NK-92 (cell line): ENCODE measurements around the gene RPS24.
"Not testable (repeated sequence)": the region's sequence is repeated elsewhere in the genome, so short reads cannot be mapped to it uniquely, and the experiment has no call there.

Experiments
- DNase-seq: peaks from one replicate; lab custom pipeline; 2025; ENCODE audit not compliant: unreplicated experiment; lab: John Stamatoyannopoulos, UW

RPS24 gene

DNA sequence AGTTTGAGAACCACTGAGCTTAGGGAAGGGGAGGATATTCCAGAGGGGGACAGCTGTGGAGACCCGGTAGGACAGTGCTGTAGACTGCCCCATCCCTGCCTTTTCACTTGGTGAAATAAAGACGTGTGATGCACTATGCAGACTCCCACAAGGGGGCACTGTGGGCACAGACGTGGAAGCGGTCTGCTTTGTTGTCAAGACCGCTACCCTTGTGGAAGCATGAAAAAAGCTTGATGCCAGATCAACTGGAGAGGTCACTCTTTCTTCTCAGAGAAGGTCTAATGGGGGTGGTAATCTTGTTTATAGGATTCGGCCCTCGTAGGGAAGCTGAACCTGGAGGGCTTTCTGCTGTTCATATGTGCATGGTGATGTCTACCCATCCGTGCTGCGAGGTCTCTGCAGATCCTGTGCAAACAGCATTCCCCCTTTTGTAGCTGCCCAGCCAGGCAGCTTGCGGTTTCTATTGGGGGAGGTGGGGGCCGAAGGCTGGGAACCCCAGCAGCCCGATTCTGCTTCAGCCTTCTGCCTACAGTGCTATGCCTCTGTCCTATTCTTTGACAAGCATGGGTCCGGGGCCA, 13.7 kb downstream of the RPS24 start:
- no peak for DNase-seq

DNA sequence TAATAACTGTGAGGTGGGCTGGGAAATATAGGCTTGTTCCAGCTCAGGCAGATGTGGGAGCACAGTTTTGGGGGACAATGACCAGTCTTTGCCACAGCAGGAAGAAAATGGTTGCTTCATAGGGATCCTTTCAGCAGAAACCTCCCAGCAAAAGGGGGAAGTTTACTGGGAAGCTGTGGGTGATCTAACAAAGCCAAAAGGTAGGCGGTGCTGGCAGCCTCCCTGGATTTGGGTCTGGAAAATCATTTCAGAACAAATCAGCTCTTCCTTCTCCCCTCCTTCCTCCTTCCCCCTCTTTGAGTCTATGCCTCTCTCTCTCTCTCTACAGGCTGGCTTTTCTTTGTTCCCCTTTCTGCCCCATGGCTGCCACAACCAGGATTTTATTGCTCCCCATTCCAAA, 16.2 kb downstream of the RPS24 start:
- no peak for DNase-seq

DNA sequence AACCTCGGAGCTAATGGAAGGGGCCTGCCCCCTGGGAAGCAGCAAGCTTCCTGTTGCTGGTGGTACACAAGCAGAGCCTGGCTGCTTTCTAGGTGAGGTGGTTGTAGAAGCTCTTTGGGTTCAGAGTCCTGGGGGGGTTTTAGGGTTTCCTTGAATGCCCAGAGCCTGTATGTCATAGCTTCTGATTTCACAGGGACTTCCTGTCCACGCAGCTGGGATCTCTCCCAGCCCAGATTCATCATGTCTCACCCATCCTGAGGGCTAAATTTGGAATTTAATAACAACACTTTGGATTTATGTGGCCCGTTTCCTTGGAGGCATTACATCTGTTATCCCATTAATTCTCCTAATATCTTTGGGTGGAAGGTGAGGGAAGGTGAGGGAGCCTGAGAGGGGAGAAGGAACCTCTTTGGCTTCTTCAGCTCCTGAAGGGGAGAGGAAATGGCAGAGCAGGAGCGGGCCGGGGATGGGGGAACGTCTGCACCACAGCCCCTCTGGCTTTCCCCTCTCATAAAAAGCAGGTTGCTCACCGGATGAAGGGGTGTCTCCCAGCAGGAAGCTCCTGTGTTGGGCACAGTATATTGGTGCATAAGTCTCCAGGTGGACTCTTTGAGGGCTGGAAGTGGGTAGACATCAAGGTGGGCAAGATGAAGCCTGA, 19.7 kb downstream of the RPS24 start:
- no peak for DNase-seq

DNA sequence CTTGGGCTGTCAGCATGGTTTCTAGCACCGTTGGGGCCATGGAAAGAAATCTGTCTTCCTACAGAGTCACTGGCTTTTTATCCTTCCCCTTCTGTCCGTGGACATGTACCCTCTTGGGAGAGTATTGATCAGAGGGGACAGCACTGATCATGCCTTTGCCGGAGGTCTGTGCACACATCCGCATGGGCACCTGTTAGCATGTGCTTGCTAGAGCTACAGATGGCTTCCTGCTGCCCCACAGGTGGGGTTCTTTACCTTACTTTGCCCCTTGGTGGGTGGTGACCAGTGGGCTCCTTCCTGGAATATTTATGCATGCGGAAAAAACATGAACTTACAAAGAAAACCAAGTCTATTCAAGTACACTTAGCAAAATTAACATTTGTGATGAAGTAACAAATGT, 24.9 kb downstream of the RPS24 start:
- DNase-seq: no peak

DNA sequence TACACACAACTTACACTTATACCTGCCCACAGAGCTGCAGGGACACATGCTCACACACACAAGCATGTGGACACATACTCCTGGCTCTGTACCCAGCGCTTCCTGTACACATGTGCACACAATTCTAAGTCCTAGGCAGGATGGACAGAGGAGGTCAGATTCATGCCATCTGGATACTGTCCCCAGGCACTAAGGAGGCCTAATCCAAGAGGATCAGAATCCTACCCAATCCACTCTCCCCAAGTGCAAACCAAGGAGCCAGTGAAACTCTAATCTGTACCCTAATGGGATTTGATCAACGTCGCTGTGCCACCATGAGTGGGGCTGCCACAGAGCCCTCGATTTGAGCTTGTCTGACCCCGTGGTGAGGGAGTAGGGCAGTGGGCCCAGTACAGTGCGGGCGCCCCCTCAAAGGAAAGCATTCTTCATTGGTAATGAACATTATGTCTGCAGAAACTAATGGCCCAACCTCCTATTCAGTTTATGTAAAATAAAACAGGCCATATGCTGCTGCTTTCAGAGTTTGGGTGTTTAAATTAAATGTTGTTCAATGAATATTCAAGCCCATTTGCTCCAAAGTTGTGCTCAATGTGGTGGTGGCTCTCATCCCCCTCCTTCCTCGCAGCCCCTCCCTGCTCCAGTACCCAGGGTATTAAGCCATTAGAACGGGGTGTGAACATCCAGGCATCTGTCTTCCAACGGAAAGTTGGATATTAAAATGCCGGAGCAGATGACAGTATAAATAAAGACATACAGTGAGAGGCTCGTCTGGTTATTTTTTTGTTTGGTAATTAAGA, 26.4 kb downstream of the RPS24 start:
- no peak for DNase-seq

DNA sequence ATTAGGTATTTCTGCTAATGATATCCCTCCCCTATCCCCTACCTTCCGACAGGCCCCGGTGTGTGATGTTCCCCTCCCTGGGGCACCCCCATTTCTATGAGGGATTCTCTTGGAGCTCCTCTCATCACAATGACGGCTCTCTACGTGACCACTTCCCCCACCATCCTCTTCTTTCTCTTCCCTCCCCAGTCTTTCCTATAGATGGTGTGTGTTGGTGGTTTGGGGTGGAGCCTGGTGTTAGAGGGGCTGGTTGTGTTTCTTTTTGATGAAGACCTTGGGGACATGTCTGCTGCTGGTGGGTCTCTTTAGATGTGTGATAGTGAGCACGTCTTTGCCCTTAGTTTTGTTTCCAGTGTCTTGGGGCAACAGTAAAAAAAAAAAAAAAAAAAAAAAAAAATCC, 28.6 kb downstream of the RPS24 start:
- DNase-seq: no peak

DNA sequence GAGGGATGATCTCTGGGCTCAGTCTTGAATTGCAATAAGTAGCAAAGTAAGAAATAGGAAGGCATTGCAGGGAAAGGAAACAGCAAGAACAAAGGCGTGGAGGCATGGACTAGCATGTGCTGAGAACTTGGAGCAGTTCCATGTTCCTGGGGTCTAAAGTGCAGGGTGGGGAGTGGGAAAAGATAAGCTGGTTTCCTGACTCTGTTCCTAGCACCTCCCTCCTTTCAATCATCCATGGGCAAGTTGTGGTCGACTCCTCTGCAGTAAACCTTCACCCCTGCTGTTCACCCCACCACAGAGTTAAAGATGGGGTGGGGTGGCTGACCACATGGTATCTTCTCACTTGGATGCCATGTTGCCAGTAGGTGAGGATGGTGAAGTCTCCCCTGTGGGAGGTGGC, 29.6 kb downstream of the RPS24 start:
- DNase-seq: no peak

DNA sequence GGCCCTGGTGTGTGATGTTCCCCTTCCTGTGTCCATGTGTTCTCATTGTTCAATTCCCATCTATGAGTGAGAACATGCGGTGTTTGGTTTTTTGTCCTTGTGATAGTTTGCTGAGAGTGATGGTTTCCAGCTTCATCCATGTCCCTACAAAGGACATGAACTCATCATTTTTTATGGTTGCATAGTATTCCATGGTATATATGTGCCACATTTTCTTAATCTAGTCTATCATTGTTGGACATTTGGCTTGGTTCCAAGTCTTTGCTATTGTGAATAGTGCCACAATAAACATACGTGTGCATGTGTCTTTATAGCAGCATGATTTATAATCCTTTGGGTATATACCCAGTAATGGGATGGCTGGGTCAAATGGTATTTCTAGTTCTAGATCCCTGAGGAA, 31.3 kb downstream of the RPS24 start:
- not testable (repeated sequence) for DNase-seq

DNA sequence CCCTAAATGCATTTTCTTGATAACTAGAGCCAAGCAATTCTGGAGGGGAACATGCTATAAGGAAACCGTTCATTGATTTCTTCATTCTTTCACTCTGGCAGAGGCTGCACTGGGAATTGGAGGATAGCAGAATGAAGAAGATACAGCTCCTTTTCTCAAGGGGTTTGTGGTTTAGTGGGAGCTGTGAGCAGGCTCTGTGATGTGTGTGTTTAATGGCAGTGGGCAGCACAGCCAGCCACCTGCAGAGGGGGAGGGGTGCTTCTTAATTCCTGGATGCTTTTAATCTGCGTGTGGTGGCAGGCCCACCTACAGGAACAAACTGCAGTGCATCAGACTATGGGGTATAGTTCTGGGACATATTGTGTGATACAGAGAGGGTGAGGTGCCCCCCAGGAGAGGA, 31.9 kb downstream of the RPS24 start:
- DNase-seq: no peak

DNA sequence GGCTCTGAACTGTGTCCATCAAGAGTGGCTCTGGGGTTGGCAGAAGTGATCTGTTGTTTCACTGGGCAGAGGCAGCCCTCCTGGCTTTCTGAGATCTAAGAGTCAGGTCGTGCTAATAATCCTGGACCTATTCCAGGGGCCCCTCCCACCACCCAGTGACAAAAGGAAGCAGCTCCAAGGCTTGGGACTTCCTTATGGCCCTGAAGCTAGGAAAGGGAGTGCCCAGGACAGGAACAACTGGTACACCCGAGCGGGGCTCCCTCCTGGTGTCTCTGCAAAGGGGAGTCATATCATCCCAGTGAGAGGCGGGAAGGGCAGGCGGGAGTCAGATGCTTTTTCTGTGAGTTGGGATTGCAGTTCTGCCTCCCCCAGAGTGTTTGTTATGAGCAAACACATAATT, 32.3 kb downstream of the RPS24 start:
- no peak for DNase-seq

DNA sequence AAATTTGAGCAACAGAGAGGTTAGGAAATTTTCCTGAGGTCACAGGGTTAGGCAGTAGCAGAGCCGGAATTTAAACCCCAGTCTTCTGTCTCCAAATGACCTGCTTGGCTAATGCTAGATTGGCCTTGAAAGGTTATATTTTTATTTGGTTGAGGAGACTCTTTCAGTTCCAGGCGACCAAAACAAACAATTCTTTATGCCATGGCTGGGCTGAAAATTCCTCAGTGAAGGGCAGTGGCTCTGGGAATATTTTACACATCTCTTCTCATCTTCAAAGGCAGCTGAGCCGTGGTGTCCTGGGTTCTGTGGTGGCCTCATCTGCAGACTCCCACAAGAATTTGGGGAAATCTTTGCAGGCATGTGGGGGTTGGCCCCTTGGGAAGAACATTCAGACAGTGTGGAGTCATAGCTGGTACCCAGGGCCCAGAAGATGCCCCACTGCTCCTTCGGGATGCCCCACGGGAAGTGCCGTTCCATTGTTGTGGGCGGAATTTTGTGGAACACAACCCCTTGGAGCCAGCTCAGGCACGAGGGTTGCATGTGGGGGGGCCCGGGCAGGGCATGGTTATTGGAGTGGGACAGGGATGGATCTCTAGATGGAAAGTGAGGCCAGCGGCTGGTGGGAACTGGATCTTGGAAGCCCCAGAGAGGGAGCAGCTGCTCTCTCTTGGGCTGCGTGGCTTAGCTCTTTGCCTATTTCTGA, 33.2 kb downstream of the RPS24 start:
- DNase-seq: no peak

DNA sequence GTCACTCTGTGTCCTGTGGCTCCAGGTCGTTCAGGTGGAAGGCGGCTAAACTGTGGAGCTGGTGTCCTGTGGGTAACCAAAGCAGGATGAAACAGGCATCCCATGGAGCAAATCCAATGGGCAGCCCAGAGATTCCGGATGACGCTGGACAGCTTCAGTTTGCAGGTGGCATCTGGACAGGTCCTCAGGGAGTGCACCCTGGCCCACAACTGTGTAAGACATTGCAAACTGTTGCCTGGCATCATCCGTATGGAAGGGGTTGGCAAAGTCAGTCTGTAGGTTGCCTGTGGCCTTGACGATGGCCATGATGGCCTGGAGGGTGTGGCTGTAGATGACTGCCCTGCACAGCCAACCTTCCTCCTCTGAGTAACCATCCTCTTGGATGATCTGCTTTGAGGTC, 35.5 kb downstream of the RPS24 start:
- DNase-seq: no peak

DNA sequence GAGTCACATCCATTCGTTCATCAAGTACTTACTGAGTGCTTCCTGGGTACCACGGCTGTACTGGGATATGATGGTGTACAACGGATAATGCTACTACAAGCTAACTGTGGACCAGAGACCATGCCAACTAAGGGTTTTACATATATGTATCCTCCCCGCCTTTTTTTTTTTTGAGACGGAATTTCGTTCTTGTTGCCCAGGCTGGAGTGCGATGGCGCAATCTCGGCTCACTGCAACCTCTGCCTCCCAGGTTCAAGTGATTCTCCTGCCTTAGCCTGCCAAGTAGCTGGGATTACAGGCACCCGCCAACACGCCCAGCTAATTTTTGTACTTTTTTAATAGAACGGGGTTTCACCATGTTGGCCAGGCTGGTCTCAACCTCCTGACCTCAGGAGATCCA, 36.4 kb downstream of the RPS24 start:
- DNase-seq: not testable (repeated sequence)

DNA sequence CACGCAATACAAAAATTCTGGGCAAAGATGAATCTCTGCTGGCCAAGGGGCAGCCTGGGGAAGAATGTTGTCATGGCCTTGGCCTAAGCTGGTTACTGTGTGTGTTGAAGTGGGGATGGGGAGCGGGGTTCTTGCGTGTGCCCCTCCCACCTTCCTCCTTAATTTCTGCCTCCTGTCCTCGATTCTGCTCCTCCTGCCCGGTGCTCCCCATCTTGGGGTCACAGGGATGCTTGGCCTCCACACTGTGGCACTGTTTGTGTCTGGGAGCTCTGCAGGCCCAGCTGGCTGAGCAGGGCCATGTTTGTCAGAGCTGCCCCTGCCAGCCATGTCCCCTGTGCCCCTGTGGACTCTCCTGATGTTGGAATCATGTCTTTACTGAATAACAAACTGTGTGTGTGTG, 37.1 kb downstream of the RPS24 start:
- DNase-seq: no peak

DNA sequence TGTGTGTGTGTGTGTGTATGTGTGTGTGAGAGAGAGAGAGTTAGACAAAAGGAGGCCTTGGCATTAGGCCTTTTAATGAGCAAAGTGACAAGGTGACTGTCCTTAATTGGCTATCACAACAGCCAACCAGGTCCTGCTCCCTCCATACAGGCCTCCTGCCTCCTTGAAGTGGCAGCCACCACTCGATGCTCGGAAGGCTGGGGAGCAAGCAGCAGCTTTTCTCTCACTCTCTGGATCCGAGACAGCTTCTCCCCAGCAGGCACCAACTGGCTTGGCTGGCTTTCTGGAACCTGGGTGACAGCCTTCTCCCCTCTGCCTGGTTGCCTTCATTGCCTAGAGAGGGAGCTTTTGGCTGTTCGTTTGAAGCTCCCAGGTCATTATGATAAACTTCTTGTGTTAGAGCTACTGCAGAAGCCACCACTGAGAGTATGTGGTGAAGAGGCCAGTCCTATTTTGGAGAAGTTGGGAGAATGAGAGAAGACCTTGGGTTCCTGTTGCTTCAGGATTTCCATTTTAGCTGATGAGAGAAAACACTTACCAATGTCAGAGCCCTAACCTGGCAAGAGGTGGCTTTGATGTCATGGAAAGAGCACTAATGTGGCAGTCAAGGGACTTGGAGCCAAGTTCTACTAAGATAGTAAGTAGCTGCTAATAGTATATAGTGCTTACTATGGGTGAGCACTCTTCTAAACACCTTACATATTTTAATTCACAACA, 37.6 kb downstream of the RPS24 start:
- DNase-seq: no peak

DNA sequence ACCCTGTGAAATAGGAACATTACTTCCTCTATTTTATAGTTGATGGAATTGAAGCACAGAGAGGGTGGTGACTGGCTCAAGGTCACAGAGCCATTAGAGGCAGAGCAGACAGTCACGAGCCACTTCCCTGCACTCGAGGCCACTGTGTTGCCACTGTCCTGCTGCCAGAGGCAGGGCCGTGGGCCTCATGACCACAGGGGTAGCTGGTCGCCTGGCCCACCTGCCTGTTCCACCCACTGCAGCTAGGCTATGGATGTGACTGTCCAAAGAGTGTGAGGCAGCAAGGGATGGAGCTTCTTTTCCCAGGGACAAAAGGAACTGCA, 38.2 kb downstream of the RPS24 start:
- no peak for DNase-seq

DNA sequence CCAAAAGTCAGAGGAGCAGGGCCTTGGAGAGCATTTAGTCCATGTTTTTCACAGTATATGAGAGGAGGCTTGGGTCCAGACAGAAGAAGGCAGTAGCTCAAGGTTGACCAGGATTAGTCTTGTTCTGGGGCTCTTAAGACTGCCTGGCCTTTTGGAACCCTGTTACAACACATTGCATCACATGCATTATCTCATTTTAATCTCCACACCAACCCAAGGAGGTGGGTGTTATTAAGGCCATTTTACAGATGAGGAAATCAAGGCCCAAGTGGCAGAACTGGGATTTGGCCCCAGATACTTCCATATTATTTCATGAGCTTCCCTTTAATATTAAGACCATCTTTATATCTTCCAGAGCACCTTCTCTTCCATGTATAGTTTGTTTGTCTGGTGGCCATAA, 38.8 kb downstream of the RPS24 start:
- no peak for DNase-seq

DNA sequence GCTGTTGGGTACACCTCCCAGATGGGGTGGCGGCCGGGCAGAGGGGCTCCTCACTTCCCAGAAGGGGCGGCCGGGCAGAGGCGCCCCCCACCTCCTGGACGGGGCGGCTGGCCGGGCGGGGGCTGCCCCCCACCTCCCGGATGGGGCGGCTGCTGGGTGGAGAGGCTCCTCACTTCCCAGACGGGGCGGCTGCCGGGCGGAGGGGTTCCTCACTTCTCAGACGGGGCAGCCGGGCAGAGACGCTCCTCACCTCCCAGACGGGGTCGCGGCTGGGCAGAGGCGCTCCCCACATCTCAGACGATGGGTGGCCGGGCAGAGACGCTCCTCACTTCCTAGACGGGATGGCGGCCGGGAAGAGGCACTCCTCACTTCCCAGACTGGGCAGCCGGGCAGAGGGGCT, 42.1 kb downstream of the RPS24 start:
- DNase-seq: not testable (repeated sequence)

DNA sequence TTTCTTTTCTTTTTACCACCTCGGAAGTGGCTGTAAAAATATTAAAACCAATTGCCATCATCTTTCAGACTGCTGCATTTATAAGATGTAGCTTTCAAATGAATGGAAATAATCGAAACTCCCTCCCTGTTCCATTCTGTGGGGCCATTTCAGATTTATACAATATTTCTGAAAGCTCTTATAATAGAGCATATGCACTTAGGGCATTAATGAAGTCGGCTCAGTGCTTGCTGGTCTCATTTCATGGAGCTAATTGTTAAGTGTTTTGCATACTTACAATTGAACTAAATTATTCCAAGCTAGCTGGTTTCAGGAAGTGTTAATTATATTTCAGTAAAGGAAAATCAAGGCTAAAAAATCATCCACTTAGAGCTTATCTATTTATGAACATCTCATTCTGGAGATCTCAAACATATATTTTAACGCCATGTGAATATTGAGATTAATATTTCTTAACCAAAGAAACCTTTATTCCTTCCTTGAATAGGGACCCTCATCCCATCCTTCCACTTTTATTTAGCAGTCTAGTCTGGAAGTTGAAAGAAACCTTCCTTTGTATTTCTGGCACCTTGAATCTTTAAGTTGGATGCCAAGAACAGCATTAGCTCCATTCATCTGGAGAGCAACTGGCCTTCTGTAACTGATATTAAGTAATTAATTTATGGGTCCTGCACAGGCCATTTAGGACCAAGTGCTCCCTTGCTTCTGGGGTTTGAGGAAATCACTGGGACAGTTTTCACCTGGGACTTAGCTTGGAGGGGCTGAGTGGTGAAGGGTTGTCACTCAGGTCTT, 45.1 kb downstream of the RPS24 start:
- DNase-seq: no peak

DNA sequence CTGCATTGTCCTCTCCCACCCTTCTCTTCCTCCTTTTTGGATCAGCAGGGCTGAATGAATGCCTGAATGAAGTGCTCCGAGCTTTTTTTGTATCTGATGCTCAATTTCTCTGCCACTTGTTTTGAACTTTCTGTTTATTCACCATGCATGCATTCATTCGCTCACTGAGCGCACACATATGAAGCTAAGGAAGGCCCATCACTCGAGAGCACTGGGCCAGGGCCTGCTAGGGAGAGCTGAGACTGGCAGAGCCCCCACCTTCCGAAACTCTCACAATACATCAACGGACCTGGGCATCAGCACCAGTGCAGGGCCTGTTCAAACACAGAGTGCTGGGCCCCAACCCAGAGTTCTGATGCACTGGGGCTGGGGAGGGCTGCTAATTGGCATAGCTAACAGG, 45.7 kb downstream of the RPS24 start:
- DNase-seq: no peak

DNA sequence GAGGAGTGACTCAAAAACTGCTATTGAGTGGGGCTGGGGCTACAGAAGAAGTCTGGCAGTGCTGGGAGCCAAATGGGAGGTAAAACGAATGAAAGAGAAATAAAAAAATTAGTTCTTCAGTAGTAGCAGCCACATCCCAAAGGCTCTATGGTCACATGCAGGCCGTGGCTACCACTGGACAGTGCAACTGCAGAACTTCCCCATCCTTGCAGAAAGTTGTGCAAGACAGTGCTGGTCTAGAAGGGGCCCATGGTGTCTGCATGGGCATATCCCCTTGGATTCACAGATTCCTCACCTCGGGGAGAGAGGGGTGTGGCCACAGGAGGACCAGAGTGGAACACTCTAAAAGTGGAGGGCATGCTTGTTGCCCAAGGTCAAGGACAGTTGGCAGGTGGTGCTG, 47.6 kb downstream of the RPS24 start:
- DNase-seq: no peak
